Upper lobe of right lung (tissue), 1 donor: ENCODE measurements around the gene PTGR1. TPM values are rescaled to one million over a fixed set of nuclear protein-coding genes. Genes with fewer than 3 reads are reported as not detected.

Source experiments
- ATAC-seq: fragments of 200-7000 bp; cut with Tn5 transposase; one replicate; pipeline ENCODE4 v1.9.1; 2020; ENCODE audit warnings: mild to moderate bottlenecking, moderate library complexity
- DNase-seq: peaks from one replicate; pipeline ENCODE4 v3.0.0-alpha.2; 2020
- H3K27ac ChIP-seq: fragments of 200-600 bp; one replicate; pipeline ENCODE4 v1.8.0; 2022
- H3K27me3 ChIP-seq: fragments of 200-600 bp; one replicate; pipeline ENCODE4 v1.8.0; 2022; ENCODE audit warnings: mild to moderate bottlenecking
- H3K36me3 ChIP-seq: fragments of 200-600 bp; one replicate; pipeline ENCODE4 v1.8.0; 2022
- H3K4me1 ChIP-seq: fragments of 200-600 bp; one replicate; pipeline ENCODE4 v1.8.0; 2022
- H3K4me3 ChIP-seq: fragments of 200-600 bp; one replicate; pipeline ENCODE4 v1.8.0; 2022; ENCODE audit warnings: mild to moderate bottlenecking
- H3K9me3 ChIP-seq: fragments of 200-600 bp; one replicate; pipeline ENCODE4 v1.8.0; 2022
- intact Hi-C: fragments of 100-400 bp; cut with DNase I; formaldehyde crosslinking; loops from one replicate; pipeline ENCODE4 v1.11.0; 2022
- total RNA-seq: library from RNA; stranded (reverse); fragmentation: NEBNext Ultra II Directional; extraction: Animal tissue kit (Norgen Biotek cat#: 25700); gene quantifications from one replicate; pipeline ENCODE4 v1.2.1, GENCODE V29; 2021
- TF ChIP-seq, protein P1 (sequence below): fragments of 200-600 bp; IDR thresholded peaks from one replicate; pipeline ENCODE4 v1.8.0; 2022; ENCODE audit warnings: antibody characterized with exemption
- donor health status: DM: no; HTN: yes; CAD: no; lungs with severe emphysema.

PTGR1 gene
- total RNA-seq, 1 donor from 2014 or later, result 38.0 TPM

DNA sequence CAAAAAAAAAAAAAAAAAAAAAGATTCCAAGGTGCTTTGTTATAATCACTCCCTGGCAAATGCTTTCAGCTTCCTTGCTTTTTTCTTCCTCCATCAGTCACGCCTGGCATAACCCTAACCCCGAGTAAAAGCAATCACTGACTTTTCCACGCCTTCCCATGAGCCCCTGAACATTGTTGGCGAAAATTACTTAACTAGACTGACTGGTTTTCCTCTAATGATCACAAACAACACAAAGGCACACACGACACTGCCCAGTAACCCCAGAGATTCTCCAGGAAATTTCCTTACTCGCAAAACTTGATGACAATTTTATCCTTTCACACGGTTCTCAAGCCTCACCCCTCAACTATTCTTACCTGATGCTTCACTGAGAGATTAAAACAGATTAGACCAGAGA is 11.4 kb upstream of the PTGR1 start:
- H3K4me3 ChIP-seq, result no peak overlapping the region
- H3K9me3 ChIP-seq, result no peaks in the 10 kb centered on the region
- TF ChIP-seq, protein P1, sequence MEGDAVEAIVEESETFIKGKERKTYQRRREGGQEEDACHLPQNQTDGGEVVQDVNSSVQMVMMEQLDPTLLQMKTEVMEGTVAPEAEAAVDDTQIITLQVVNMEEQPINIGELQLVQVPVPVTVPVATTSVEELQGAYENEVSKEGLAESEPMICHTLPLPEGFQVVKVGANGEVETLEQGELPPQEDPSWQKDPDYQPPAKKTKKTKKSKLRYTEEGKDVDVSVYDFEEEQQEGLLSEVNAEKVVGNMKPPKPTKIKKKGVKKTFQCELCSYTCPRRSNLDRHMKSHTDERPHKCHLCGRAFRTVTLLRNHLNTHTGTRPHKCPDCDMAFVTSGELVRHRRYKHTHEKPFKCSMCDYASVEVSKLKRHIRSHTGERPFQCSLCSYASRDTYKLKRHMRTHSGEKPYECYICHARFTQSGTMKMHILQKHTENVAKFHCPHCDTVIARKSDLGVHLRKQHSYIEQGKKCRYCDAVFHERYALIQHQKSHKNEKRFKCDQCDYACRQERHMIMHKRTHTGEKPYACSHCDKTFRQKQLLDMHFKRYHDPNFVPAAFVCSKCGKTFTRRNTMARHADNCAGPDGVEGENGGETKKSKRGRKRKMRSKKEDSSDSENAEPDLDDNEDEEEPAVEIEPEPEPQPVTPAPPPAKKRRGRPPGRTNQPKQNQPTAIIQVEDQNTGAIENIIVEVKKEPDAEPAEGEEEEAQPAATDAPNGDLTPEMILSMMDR, result no peak
- no peak overlapping the region for H3K27ac ChIP-seq
- no peaks in the 10 kb centered on the region for H3K27me3 ChIP-seq
- no peaks in the 10 kb centered on the region for H3K4me1 ChIP-seq
- DNase-seq (no peak), ATAC-seq (no peak)
- intact Hi-C loops, result no loop called here
- H3K36me3 ChIP-seq, result no peaks in the 10 kb centered on the region

DNA sequence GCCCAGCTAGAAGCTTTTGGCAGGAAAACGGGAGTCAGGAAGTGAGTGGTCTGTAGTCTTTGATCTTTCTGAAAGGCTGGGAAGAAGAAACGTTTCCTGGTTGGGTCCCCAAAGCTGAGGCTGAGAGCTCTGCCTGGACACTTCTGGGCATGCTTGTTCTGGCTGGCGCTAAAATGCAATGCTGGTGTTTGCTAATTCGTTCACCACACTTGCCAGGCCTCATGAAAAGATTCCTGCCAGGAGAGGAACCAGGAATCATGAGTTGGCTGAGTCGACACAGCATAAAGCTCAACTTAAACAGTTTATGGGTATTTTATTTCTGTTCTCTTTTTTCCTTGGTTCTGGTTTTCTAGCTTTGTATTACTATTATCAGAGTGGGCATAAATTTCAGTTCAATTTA is 10.7 kb upstream of the PTGR1 start:
- no peak overlapping the region for H3K4me3 ChIP-seq
- no peaks in the 10 kb centered on the region for H3K9me3 ChIP-seq
- no peak overlapping the region for H3K27ac ChIP-seq
- H3K4me1 ChIP-seq, result no peaks in the 10 kb centered on the region
- TF ChIP-seq, protein P1, result no peak
- intact Hi-C loops, result no loop called here
- no peaks in the 10 kb centered on the region for H3K27me3 ChIP-seq
- no peaks in the 10 kb centered on the region for H3K36me3 ChIP-seq
- ATAC-seq (no peak), DNase-seq (no peak)

DNA sequence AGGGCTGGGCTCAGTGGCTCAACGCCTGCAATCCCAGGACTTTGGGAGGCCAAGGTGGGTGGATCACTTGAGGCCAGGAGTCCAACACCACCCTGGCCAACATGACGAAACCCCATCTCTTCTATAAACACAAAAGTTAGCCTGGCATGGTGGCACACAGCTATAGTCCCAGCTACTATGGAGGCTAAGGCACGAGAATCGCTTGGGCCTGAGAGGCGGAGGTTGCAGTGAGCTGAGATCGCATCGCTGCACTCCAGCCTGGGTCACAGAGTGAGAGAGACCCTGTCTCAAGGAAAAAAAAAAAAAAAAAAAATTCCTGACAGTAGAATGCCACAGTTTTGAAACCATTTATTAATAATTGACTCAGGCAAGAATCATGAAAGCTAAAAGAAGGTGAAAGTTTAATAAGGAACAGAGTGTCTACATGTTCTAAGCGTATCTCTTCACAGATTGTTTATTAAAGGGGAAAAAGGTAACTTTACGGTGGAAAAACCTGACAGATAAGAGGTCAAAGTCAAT is 5.7 kb upstream of the PTGR1 start:
- no peaks in the 10 kb centered on the region for H3K4me1 ChIP-seq
- intact Hi-C loops, result no loop called here
- no peaks in the 10 kb centered on the region for H3K27me3 ChIP-seq
- ATAC-seq (no peak), DNase-seq (no peak)
- TF ChIP-seq, protein P1, result no peak
- no peak overlapping the region for H3K27ac ChIP-seq
- no peak overlapping the region for H3K4me3 ChIP-seq
- H3K36me3 ChIP-seq, result no peaks in the 10 kb centered on the region
- no peaks in the 10 kb centered on the region for H3K9me3 ChIP-seq

DNA sequence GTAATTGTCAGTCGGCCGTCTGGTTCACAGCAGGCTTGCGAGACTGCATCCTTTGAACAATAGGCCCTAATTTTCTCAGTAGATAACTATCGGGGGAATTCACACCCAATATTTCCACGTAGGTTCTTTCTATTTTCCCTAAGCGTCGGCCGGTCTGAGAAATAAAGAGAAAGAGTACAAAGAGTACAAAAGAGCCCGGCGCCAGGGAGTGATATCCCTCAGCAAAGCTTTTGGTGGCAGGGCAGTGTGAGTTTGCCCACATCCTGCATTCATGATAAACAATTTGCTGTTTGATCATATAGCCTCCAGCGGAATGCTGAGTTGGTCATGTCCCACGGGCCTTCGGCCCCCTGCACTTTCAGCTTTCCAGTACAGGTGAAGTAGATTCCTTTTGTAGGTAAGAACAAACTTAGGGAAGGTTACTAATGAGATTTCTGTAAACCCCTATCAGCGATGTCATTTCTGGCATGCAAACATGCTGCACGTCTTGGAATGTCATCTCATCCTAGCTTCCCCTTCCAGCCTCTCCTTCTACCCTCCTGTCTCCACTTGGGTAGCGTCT is 4.7 kb upstream of the PTGR1 start:
- H3K4me3 ChIP-seq, result no peak overlapping the region
- H3K27me3 ChIP-seq, result no peaks in the 10 kb centered on the region
- no peaks in the 10 kb centered on the region for H3K9me3 ChIP-seq
- intact Hi-C loops, result no loop called here
- no peaks in the 10 kb centered on the region for H3K4me1 ChIP-seq
- DNase-seq, result no peak
- no peaks in the 10 kb centered on the region for H3K36me3 ChIP-seq
- no peak overlapping the region for H3K27ac ChIP-seq
- TF ChIP-seq, protein P1, result no peak
- no peak for ATAC-seq

DNA sequence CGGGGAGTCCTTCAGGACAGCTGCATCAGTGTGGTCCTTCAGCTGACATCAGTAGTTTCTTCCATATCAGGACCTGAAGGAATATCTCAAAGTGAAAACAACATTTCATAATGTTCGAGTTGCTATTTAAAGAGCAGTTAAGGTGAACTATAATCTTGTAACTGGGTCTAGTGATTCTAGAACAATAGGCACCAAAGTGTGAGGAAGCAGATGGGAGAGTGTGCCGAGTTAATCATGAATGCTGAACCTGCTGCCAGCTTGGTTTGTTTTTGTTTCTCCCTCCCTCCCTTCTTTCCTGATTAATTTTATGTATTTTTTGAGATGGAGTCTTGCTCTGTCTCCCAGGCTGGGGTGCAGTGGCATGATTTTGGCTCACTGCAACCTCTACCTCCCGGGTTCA is 3.6 kb upstream of the PTGR1 start:
- Histone ChIP-seq H3K4me3 (no peak overlapping the region), H3K27ac (no peak overlapping the region), H3K9me3 (no peaks in the 10 kb centered on the region), H3K4me1 (no peaks in the 10 kb centered on the region), H3K27me3 (no peaks in the 10 kb centered on the region), H3K36me3 (no peaks in the 10 kb centered on the region)
- ATAC-seq (no peak), DNase-seq (no peak)
- intact Hi-C loops, result no loop called here
- TF ChIP-seq, protein P1, result no peak
